GM12891 (cell line): ENCODE results near the gene KCNJ3.

ENCODE experiments used
- POLR2AphosphoS5 ChIP-seq: IDR thresholded peaks from 2 replicates; pipeline ENCODE4 v1.6.1; 2011; ENCODE audit warnings: low read depth, low read length, control low read depth
- TAF1 ChIP-seq: IDR thresholded peaks from 2 replicates; pipeline ENCODE4 v1.6.1; 2011; ENCODE audit warnings: low read depth, low read length, control low read depth

DNA sequence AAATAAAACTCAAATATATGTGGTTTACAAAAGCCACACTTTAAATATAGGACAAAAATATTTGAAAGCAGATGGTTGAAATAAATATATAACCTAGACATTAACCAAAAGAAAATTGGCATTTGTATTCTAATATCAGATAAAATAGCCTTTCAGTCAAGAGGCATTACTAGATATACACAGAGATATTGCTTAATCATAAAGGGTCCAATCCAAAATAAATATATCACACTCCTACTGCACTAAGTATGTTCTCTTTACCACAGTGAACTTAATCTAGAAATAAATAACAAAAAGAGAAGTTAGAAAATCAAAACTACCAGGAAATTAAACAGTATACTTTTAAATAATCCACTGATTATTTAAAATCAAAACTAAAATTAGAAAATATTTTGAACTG is 34.2 kb upstream of the KCNJ3 start:
- TF ChIP-seq POLR2AphosphoS5 (no peak), TAF1 (no peak)
